Thyroid gland (tissue), 4 donors: ENCODE data around the gene ORM2. TPM values are rescaled to one million over a fixed set of nuclear protein-coding genes. Genes with fewer than 3 reads are reported as not detected.

Experiments used
- DNase-seq, 2 donors: peaks; one replicate each; pipeline ENCODE4 v3.0.0-alpha.2; 2019
- H3K27ac ChIP-seq, 3 donors: fragments of 200-600 bp; sonication (generic); 1 replicate in 2 of 3; 2 replicates in 1 of 3; pipeline ENCODE4 v1.5.1; 2016 to 2019; ENCODE audit warnings: mild to moderate bottlenecking in 1 of 3, moderate library complexity in 1 of 3
- H3K27me3 ChIP-seq: fragments of 200-600 bp; sonication (generic); one replicate; pipeline ENCODE4 v1.5.1; 2019
- H3K36me3 ChIP-seq, 2 donors: fragments of 200-600 bp; sonication (generic); one replicate each; pipeline ENCODE4 v1.5.1; 2016 to 2019
- H3K4me1 ChIP-seq, 2 donors: fragments of 200-600 bp; sonication (generic); one replicate each; pipeline ENCODE4 v1.5.1; 2017 to 2019
- H3K4me3 ChIP-seq, 3 donors: fragments of 200-600 bp; sonication (generic); replicated peaks in 1 of 3; 1 replicate in 2 of 3; 2 replicates in 1 of 3; pipeline ENCODE4 v1.5.1; 2016; ENCODE audit warnings: mild to moderate bottlenecking in 1 of 3
- H3K9me3 ChIP-seq: fragments of 200-600 bp; sonication (generic); one replicate; pipeline ENCODE4 v1.5.1; 2017
- CTCF ChIP-seq, 6 experiments: fragments of 200-600 bp in 3 of 6; fragments of 450-650 bp in 3 of 6; sonication (generic) in 3 of 6; IDR thresholded peaks; one replicate each; pipeline ENCODE4 v1.5.1; 2016 to 2019; ENCODE audit warnings: antibody characterized with exemption in 6 of 6, mild to moderate bottlenecking in 2 of 6, inconsistent platforms in 1 of 6, moderate library complexity in 1 of 6
- POLR2A ChIP-seq, 2 donors: fragments of 450-650 bp; IDR thresholded peaks; one replicate each; pipeline ENCODE4 v1.6.1; 2017; ENCODE audit warnings: antibody characterized with exemption in 2 of 2, mild to moderate bottlenecking in 2 of 2, moderate library complexity in 1 of 2
- WGBS, 2 donors: methylation state at CpG; one replicate each; pipeline ENCODE4 v1.1.5; 2017; 5-methylcytosine and 5-hydroxymethylcytosine counted together
- intact Hi-C: fragments of 100-400 bp; cut with DNase I; formaldehyde crosslinking; loops from one replicate; pipeline ENCODE4 v1.15.1; 2023
- total RNA-seq, 4 donors: library from RNA; depleted of rRNA; stranded (reverse); fragments of >200 nt; gene quantifications; one replicate each; pipeline ENCODE4 v1.2.3, GENCODE V29; 2016

ORM2 gene
- total RNA-seq, 4 donors from 2014 or later = not detected

DNA sequence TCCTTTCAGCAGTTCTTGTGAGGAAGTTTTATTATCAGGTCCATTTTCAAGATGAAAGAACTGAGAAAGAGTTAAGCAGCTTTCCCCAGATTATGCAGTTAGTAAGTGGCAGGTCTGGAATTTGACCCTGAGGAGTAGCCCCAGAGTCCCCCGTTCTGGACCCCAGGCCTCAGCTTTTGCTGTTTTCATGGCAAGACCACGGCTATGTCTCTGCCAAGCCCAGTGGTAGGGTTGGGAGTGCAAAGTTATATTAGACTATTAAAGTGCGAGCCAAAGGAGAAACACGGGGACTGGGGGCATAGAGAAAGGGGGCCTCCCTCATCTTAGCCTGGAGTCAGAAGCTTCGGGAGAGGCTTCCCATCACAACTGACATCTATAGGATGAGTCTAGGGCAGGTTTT is 26.1 kb upstream of the ORM2 start:
- TF ChIP-seq POLR2A (IDR thresholded peaks at IDR 0.05) = no peak
- no peak for TF ChIP-seq CTCF (IDR thresholded peaks at IDR 0.05)
- Histone ChIP-seq H3K4me1 (peaks cover 5 to 7% of the 10 kb centered on the region in 2 donors), H3K27me3 (no peaks in the 10 kb centered on the region), H3K27ac (no peak overlapping the region), H3K36me3 (no peaks in the 10 kb centered on the region), H3K9me3 (no peaks in the 10 kb centered on the region), H3K4me3 (no peak overlapping the region)
- WGBS, 2 donors = 60 to 89% methylated on average over 5 of the region's 5 CpGs
- no peak for DNase-seq
- intact Hi-C loops = no loop called here

- DNase-seq = no peak
- WGBS, 2 donors = 95 to 98% methylated on average over 4 of the region's 4 CpGs
- H3K36me3 ChIP-seq = no peaks in the 10 kb centered on the region
Observed at GRCh38 chr9:114303977-114304376, 25.7 kb upstream of the ORM2 start.

GRCh38 chr9:114304416-114305188 is 25.1 kb upstream of the ORM2 start:
- 92 to 97% methylated on average over 7 to 9 of the region's 10 CpGs for WGBS, 2 donors
- no peak overlapping the region for H3K4me3 ChIP-seq
- DNase-seq = no peak
- no peaks in the 10 kb centered on the region for H3K36me3 ChIP-seq
- intact Hi-C loops = no loop called here
- H3K27ac ChIP-seq = no peak overlapping the region
- H3K9me3 ChIP-seq = no peaks in the 10 kb centered on the region
- TF ChIP-seq POLR2A (IDR thresholded peaks at IDR 0.05) = no peak
- TF ChIP-seq CTCF (IDR thresholded peaks at IDR 0.05) = no peak
- peaks cover 5 to 7% of the 10 kb centered on the region in 2 donors for H3K4me1 ChIP-seq
- no peaks in the 10 kb centered on the region for H3K27me3 ChIP-seq

More at GRCh38 chr9:114303977-114304376, 25.7 kb upstream of the ORM2 start:
- Histone ChIP-seq H3K4me1 (peaks cover 5 to 7% of the 10 kb centered on the region in 2 donors), H3K27ac (no peak overlapping the region), H3K27me3 (no peaks in the 10 kb centered on the region), H3K4me3 (no peak overlapping the region), H3K9me3 (no peaks in the 10 kb centered on the region)
- TF ChIP-seq CTCF (IDR thresholded peaks at IDR 0.05) (no peak), POLR2A (IDR thresholded peaks at IDR 0.05) (no peak)
- intact Hi-C loops = no loop called here

- DNase-seq = no peak
- intact Hi-C loops = no loop called here
Observed at GRCh38 chr9:114307899-114308267, 21.8 kb upstream of the ORM2 start.

More at GRCh38 chr9:114307899-114308267, 21.8 kb upstream of the ORM2 start:
- Histone ChIP-seq H3K27me3 (no peaks in the 10 kb centered on the region), H3K9me3 (no peaks in the 10 kb centered on the region), H3K4me3 (no peak overlapping the region), H3K4me1 (peaks cover 5 to 7% of the 10 kb centered on the region in 2 donors), H3K27ac (no peak overlapping the region), H3K36me3 (no peaks in the 10 kb centered on the region)
- WGBS, 2 donors = 87 to 94% methylated on average over 6 of the region's 6 CpGs
- TF ChIP-seq CTCF (IDR thresholded peaks at IDR 0.05) (no peak), POLR2A (IDR thresholded peaks at IDR 0.05) (no peak)
